ENCODE measurements around the gene CHADL.
"Not testable (repeated sequence)": the region's sequence is repeated elsewhere in the genome, so short reads cannot be mapped to it uniquely, and the experiment has no call there.

CHADL gene, protein sequence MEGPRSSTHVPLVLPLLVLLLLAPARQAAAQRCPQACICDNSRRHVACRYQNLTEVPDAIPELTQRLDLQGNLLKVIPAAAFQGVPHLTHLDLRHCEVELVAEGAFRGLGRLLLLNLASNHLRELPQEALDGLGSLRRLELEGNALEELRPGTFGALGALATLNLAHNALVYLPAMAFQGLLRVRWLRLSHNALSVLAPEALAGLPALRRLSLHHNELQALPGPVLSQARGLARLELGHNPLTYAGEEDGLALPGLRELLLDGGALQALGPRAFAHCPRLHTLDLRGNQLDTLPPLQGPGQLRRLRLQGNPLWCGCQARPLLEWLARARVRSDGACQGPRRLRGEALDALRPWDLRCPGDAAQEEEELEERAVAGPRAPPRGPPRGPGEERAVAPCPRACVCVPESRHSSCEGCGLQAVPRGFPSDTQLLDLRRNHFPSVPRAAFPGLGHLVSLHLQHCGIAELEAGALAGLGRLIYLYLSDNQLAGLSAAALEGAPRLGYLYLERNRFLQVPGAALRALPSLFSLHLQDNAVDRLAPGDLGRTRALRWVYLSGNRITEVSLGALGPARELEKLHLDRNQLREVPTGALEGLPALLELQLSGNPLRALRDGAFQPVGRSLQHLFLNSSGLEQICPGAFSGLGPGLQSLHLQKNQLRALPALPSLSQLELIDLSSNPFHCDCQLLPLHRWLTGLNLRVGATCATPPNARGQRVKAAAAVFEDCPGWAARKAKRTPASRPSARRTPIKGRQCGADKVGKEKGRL
- total RNA-seq = 0.09 to 1.0 (median 0.43) reads per million in 18 experiments

- no peak for DNase-seq
Observed at GRCh38 chr22:41240377-41241132, at the start of gene CHADL. Gene CHADL (minus strand): TSS chr22:41240931. CDS start chr22:41240881, 50 bp downstream.

GRCh38 chr22:41289671-41290070, 48.9 kb upstream of the CHADL start:
- DNase-seq = peak; percentile 85 to 93

GRCh38 chr22:41288245-41288946, 47.7 kb upstream of the CHADL start:
- no peak for DNase-seq

- DNase-seq = peak; percentile 75 to 89
Observed at GRCh38 chr22:41286639-41287091, 45.9 kb upstream of the CHADL start.

DNA sequence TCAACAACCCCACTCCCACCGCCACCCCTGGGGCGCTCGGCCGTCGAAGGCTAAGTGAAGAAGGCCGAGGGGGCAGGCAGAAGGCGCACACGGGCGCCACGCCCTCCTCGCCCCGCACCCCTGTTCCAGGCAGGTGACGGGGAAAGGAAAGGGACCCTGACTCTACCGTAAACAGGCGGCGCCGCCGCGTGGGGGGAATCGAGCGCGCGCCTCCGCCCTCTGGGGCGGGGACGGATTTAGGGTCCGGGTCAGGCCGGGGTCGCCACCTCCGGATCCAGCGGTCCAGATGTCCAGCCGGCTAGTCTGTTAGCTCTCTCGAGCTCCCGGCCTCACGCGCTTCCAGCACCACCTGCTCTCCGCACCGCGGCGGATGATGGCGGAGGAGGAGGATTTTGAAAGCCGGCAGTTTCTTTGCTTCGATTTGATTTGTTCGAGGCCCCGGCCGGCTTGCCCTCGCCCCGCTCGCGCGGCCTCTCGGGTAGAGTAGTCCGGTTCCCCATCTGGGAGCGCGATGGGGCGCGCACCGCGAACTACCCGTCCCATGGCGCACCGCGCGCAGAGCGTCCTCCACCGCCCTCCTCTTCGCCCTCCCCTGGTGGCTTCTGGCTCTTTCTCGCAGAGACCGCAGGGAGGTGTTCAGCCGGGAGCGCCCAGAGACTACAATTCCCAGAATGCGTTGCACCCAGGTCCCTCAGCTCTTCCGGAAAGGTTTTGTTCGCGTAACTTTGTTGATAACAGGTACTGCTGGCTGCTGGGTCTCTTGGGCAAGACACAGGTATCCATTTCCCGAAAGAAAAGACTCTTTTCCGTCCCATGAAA, 45.3 kb upstream of the CHADL start, which contains the start of gene RANGAP1:
Gene RANGAP1, minus strand, starts transcription at position 368 of the 819 bp plus-strand sequence. CDS start 5,143 bp downstream, outside the sequence.
- peak; percentile 99 for DNase-seq

- peak; percentile 65 to 79 for DNase-seq
Observed at GRCh38 chr22:41285441-41285819, 44.7 kb upstream of the CHADL start.

GRCh38 chr22:41284465-41284864, 43.7 kb upstream of the CHADL start:
- no peak for DNase-seq

- DNase-seq = no peak
Observed at GRCh38 chr22:41280854-41281253, 40.1 kb upstream of the CHADL start.

DNA sequence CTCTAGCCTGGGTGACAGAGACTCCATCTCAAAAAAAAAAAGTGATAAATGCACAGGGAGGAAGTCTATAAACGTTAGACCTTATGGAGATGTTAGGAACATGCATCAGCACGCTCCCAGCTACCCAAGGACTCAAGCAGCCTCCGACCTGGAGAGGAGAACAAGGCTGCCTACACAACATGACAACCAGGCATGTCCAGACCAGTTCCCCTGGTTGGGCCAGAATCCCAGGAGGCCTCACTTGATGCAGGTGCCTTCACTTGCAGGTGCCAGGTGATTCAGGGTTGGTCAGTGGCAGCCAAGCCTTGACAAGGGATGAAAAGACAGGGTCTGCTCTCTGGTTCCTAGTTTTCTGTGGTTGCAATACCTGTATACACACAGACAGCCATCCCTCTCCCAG, 39.3 kb upstream of the CHADL start:
- DNase-seq = no peak

GRCh38 chr22:41274856-41275255, 34.1 kb upstream of the CHADL start:
- DNase-seq = no peak

GRCh38 chr22:41273128-41273527, 32.4 kb upstream of the CHADL start:
- no peak for DNase-seq

DNA sequence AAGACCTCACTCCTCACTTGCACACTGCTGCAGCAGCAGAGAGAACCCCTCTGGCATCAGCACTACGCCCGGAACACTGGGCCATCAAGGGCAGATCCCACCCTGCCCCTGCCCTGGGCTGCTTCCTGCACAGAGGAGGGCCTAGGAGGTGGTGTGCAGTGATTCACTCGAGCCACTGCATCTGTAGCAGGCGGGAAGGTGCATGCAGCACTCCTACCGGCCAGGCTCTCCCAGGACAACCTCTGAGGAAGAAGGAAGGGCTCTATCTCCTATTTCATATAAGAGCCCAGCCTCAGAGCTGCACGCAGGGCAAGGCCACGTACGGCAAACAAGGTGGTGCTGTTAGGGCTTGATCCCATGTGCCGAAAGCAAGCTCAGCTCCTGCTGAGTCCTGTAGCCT, 31.1 kb upstream of the CHADL start:
- no peak for DNase-seq

DNA sequence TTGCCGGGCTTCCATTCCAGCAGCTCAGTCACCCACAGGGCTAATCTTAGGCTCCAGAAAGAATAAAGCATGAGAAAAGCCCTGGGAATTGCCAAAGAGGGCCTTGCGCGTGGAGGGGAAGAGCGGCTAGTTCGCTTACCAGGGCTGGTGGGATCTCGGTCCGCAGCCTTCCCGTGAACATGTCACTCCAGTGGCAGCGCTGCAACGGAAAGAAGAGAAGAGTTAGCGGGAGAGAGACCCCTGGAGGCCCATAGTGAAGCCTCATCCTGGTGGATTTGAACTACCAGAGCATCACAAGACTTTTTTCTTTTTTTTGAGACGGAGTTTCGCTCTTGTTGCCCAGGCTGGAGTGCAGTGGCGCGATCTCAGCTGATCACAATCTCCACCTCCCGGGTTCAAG, 27.2 kb upstream of the CHADL start:
- DNase-seq = no peak

DNA sequence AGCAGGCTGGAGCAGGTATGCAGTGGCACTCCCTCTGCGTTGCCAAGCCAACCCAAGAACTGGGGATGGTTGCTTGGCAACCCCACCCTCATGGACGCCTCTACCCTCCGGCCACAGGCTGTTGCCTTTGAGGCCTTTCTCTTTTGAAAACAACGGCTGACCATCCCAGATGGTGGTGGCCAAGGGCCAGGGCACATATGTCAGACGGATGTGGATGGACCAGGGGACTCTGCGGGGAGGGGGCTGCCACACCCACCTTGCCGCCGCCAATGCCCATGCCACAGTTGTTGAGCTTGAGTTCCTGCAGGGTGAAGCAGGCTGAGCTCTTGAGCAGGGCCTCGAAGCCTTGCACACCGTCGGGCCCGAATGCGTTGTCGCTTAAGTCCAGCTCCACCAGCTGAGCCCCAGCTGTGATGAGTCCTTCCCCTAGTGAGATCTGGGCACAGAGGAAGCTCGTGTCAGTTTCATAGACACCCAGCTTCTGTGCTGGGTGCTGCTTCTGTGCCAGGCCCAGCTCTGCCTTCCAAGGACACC, 23.7 kb upstream of the CHADL start:
- DNase-seq = no peak

- DNase-seq = no peak
Observed at GRCh38 chr22:41263704-41264103, 23.0 kb upstream of the CHADL start.

DNA sequence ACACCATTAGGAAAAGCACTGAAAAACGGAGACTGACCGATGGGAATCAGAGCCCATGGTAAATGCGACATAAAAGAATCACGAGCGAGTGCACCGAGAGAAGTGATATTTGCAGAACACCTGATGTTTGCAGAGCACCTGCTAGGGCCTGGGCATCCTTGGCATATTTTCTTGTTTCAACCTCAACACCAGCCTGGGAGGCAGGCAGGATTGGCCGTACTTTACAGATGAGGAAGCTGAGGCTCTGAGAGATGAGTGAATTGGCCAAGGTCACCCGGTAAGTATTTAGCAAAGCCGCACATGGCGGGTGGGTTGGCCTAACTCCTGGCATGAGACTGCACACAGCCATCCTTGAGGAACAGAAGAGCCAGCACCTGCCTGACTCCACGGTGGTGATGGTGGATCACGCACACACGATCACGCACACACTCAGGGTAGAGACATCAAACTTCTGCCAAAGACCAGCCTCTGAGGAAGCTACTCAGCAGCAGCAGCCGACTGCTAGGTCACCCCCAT, 21.6 kb upstream of the CHADL start:
- no peak for DNase-seq

DNA sequence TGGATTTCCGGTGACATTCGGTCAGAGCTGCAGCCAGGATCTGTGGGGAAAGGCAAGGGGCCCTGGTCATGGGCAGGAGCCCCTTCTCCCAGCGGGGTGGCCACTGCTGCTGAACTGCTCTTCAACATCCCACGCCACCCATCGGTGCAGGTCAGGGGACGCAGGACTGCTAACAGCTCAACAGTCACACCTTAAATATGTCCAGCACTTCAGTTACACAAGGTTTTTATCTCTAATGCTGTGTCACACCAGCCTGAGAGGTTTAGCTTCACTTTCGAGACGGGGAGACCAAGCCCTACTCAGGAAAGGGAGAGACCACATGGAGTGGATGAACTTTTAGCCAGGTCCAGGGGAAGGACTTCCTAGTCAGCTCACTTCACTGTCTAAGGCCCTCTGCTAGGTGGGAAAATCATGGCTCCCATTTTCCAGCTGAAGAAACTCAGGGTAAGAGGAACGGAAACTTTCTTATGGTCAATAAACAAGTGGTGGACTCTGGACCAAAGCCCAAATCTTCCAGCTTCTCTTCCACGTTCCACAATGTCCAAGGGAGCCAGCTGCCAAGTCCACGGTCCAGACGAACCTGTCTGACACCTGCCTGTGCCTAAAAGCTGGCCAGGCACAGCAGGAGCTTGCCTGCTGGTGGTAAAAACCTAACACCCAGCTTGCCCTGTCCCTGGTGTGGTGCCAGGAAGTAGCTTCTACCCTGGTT, 21.0 kb upstream of the CHADL start:
- DNase-seq = no peak

DNA sequence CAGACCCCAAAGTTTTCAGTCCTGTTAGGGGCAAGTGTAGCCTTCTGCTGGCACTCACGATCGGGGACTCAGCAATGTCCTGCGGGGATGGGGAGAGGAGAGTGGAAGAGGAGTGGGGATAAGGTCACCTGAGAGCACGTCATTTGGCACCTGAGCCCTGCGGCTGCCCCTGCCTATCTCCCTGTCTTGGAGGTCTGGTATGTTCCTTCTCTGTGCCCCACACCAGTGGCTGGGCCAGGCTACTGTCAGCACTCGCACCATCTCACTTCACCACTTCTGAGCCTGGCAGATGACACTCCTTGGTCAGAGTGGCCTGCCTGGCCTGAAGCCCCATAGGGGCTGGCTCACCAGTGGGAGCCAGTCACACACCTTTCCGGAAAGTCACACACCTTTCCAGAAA, 20.1 kb upstream of the CHADL start:
- DNase-seq = no peak

- DNase-seq = not testable (repeated sequence)
Observed at GRCh38 chr22:41259756-41260155, 19.0 kb upstream of the CHADL start.

DNA sequence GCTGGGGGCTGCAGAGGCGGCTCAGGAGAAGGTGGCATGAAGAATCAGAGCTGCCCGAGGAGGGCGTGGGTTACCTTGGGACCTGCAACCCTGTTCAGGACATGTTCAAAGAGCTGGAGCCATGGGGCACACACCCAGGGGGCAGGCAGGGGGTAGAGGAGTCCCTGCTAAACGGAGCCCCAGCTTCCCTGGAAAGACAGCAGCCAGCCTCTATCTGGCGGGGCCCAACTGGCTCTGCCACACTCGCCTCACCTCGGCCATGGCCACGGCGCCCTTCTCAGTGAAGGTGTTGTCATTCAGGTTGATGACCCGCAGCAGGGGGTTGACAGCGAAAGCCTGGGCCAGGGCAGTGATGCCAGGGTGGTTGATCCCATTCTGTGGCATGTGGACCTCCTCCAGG, 17.0 kb upstream of the CHADL start:
- no peak for DNase-seq

Measured in inflammatory macrophage (primary cell).